HG03196 (cell line): ENCODE data around the gene NBEA.
"Not testable (repeated sequence)": the region's sequence is repeated elsewhere in the genome, so short reads cannot be mapped to it uniquely, and the experiment has no call there.

Experiments
- ATAC-seq: cut with Tn5 transposase; IDR thresholded peaks from one replicate; pipeline ENCODE4 v1.9.1; 2021; ENCODE audit not compliant: unreplicated experiment

NBEA gene

GRCh38 chr13:35365883-35366282 is 423.8 kb downstream of the NBEA start:
- no peak for ATAC-seq

DNA sequence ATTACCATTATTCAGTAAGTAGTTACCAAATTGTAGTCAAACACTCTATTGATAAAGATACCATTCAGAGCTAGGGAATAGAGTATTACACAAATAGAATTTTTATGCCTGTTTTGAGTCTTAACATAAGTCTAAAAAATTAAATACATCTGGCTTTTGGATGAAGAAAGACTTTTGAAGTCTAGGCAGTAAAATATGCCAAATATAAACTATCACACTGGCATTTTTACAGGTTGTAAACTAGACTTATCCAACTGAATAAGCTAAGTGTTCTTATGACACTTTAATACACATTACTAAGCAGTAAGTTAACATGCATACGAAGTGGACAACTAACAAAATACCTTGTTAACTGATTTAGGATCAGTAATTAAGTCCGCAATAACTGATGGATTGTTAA is 425.5 kb downstream of the NBEA start:
- no peak for ATAC-seq

DNA sequence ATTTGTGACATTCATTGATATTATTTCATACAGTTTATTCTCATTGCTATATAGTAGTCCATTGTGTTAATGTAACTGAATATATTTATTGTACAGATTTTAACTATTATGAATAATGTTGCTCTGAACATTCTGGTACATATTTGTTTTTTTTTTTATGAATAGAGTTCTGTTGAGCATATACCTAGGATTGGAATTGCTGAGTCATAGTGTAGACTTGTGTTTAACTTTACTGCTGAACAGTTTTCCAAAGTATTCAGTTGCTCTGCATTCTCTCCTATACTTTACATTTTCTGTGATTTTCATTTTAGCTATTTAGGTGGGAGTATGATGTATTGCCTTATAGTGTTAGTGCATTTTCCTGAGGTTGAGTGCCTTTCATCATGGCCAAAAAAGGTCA is 436.9 kb downstream of the NBEA start:
- no peak for ATAC-seq

- no peak for ATAC-seq
These were observed 437.6 kb downstream of the NBEA start for GRCh38 chr13:35379663-35380062.

DNA sequence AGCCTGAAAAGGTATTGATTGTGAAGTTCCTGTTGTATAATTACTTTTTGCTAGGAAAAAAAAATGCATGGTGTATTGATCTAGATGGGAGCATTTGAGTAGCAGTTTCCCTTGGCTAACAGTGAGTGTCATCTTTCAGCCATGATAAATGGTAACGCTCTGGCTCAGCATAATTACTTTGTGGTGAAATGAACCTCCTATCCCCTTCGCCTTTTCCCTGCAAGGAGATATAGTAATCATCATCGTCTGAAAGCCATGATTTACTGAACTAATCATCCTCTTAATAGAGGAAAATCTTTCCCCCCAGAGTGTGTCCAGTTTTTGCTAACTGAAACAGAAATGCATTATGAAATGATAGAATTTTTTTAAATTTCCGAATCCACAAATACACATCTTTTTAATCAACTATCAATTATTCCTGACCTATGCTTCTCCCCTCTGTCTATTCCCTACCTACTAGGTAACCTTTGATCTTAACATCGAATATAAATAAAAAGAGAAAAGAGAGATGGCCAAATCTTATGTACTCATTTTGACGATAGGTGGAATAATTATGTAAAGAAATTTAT is 445.7 kb downstream of the NBEA start:
- ATAC-seq, result no peak

DNA sequence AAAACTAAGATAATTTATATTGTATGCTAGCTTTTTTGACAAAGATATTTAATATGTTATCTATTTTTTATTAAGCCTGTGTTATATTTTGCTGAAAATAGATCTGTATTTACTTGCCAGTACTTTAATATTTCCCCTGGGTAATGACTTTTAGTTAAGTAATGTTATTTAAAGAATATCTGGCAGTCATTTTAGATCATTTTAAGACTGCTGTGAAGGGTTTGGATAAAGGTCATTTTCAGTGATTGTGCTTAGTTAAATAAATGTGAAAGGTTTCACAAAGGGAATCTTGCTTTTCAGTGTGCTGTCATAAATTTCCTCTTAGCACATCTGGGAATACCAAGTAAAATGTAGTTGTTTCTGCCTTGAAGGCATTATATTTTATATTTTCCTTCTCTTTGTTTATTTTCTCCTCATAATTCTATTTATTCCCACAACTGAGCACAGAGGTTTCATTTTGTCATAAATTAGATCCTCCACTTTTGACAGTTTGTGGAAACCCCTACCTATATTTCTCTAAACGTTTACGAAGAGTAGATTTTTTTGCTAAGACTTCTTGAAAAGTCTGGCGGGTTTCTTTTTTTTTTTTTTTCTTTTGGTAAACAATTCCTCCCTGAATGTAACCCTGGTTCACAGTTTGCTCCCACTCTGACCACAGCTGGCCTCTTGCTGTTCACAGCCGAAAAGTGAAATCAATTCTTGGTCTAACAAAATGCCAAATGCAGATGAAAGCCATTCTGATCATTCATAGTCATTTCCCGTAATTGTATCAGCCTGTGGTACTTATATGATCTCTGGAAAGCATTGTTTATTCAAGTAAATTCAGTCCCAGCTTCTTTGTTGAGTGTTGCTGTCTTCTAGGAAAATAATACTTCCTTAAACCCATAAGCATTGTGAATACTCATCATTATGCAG is 446.6 kb downstream of the NBEA start:
- ATAC-seq, result no peak

GRCh38 chr13:35389535-35389934 is 447.5 kb downstream of the NBEA start:
- no peak for ATAC-seq

GRCh38 chr13:35392768-35393167 is 450.7 kb downstream of the NBEA start:
- no peak for ATAC-seq

- no peak for ATAC-seq
These were observed 451.8 kb downstream of the NBEA start for GRCh38 chr13:35393886-35394285.

GRCh38 chr13:35408285-35408684 is 466.2 kb downstream of the NBEA start:
- ATAC-seq, result not testable (repeated sequence)

DNA sequence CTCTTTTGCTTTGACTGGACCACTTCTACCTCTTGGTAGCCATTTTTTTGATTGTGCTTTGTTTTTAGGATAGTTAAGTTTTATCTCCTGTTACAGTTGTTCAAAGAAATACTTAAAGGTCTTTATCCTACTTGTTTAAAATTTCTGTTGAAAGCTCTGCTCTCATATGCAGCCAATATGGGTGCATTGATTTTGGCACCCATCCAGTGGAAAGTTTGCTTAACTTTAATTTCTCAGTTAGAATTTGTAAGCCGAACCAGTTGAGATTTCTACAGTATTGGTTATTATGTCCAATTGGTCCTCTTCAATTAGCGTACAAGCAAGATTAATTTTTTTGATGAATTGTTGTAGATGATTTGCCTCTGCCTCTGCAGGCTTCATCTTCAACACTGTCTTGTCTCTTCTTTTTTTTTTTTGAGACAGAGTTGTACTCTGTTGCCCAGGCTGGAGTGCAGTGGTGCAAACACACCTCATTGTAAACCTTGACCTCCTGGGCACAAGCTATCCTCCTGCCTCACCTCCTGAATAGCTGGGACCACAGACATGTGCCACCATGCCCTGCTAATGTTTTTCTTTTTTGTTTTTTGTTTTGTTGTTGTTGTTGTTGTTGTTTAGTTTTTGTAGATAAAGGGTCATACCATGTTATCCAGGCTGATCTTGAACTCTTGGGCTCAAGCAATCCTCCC is 469.1 kb downstream of the NBEA start:
- no peak for ATAC-seq

GRCh38 chr13:35448465-35448864 is 506.4 kb downstream of the NBEA start:
- no peak for ATAC-seq

- no peak for ATAC-seq
These were observed 507.8 kb downstream of the NBEA start for GRCh38 chr13:35449821-35450220.

DNA sequence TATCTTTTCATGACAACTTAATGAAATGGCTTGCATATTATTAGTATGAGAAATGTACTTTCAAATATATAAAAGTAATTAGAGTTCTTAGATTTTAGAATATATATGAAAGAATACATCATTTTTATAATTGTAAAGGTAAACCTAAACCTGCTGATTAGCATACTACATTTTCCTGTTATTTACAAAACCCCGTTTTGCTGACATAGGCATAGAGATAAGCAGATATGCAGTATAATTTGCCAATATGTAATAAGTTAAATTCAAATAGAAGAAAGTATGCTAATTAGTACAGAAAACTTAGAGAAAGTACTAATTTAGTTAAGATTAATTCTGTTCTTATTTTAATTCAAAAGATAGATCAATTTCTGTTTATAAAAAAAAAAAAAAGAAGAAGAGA is 513.0 kb downstream of the NBEA start:
- no peak for ATAC-seq

DNA sequence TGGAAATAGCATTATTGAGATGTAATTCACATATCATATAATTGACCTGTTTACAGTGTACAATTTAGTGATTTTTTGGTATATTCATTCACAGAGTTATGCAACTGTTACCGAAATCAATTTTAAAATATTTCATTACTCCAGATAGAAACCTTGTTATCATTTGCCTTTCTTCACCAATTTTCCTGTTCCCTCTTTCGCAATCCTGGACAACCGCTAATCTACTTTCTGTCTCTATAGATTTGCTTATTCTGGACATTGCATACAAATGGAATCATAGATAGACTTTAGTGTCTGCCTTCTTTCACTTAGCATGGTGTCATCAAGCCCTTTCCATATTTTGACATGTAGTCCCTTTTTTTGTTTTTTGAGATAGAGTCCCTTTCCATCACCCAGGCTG is 515.2 kb downstream of the NBEA start:
- ATAC-seq, result no peak

DNA sequence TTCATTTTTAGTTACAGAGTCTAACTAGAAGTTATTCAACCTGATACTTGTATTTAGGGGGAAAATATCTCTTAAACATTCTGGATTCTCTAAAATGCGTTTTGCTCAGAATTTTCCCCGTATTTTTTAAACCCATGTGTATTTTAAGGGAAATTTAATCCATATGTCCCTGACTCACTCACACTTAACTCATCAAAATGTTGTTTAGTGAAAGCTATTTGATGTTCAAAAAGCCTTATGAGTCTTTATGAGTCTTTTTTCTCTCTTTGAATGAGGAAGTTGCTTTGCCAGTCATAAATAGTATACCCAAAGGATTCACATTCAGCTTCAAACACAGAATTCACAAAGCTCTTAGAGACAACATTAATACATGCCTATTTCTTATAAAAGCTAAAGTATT is 518.0 kb downstream of the NBEA start:
- no peak for ATAC-seq

- no peak for ATAC-seq
These were observed 523.3 kb downstream of the NBEA start for GRCh38 chr13:35465371-35465770.

- ATAC-seq, result no peak
These were observed 526.1 kb downstream of the NBEA start for GRCh38 chr13:35468195-35468594.

- no peak for ATAC-seq
These were observed 527.9 kb downstream of the NBEA start for GRCh38 chr13:35469806-35470525.

- no peak for ATAC-seq
These were observed 528.9 kb downstream of the NBEA start for GRCh38 chr13:35470671-35471661.
